Right cardiac atrium (tissue), 5 donors: Measurements from ENCODE around the gene TBC1D22A. TPM values are rescaled to one million over a fixed set of nuclear protein-coding genes. Genes with fewer than 3 reads are reported as not detected.
A peak's percentile ranks its signal among the peaks of the same experiment; 100 is the strongest.

Experiments used
- ATAC-seq, 2 donors: fragments of 200-7000 bp; cut with Tn5 transposase; one replicate each; pipeline versions ENCODE4 v1.8.0 to v1.9.1; 2020; ENCODE audit warnings: moderate library complexity in 2 of 2, mild to moderate bottlenecking in 1 of 2
- DNase-seq, 3 donors: peaks; one replicate each; pipeline ENCODE4 v3.0.0-alpha.2; 2020
- H3K27ac ChIP-seq: one replicate; pipeline ENCODE4 v1.5.1; 2013; ENCODE audit warnings: mild to moderate bottlenecking, low read length, control low read depth, moderate library complexity
- H3K27me3 ChIP-seq: one replicate; pipeline ENCODE4 v1.6.1; 2013; ENCODE audit not compliant: control insufficient read depth, insufficient read depth
- H3K4me1 ChIP-seq: one replicate; pipeline ENCODE4 v1.6.1; 2013; ENCODE audit warnings: low read length; ENCODE audit not compliant: control insufficient read depth, insufficient read depth
- H3K4me3 ChIP-seq: one replicate; pipeline ENCODE4 v1.5.1; 2013; ENCODE audit warnings: low read length, control low read depth
- H3K9me3 ChIP-seq: one replicate; pipeline ENCODE4 v1.6.1; 2013; ENCODE audit warnings: low read length; ENCODE audit not compliant: control insufficient read depth
- WGBS: extraction: QIAGEN DNeasy Blood & Tissue Kit; methylation state at CpG from one replicate; pipeline ENCODE4 v1.1.7; 2013; 5-methylcytosine and 5-hydroxymethylcytosine counted together
- intact Hi-C, 4 donors: fragments of 100-400 bp; cut with DNase I; formaldehyde crosslinking; loops; one replicate each; pipeline versions ENCODE4 v1.11.0 to v1.14.0; 2022 to 2023
- polyA plus RNA-seq: library from polyadenylated mRNA; stranded (reverse); fragments of 200-250 nt; gene quantifications from one replicate; pipeline ENCODE4 v1.2.3, GENCODE V29; 2013
- total RNA-seq, 4 donors: library from RNA; stranded (reverse); fragmentation: NEBNext Ultra II Directional; extraction: Animal tissue kit (Norgen Biotek cat#: 25700); gene quantifications; one replicate each; pipeline ENCODE4 v1.2.1, GENCODE V29; 2021
- donor health status: healthy with polysubstance abuse.
- donor health status: DM: no; HTN: yes; CAD: no.
- donor health status: DM: no; HTN: no; CAD: no.
- donor health status: DM: no; HTN: yes; CAD: no; lungs with severe emphysema.
- donor health status: DM: yes; HTN: yes; CAD: no.

TBC1D22A gene
- total and polyA plus RNA-seq, 5 donors: 12.0 to 17.3 (median 15.7) TPM

GRCh38 chr22:47001288-47001687 lies 238.8 kb downstream of the TBC1D22A start:
- DNase-seq (no peak), ATAC-seq (no peak)
- WGBS: 93% methylated on average over 9 of the region's 9 CpGs
- Histone ChIP-seq H3K9me3 (no peaks in the 10 kb centered on the region), H3K4me1 (peaks cover 5% of the 10 kb centered on the region), H3K27me3 (no peaks in the 10 kb centered on the region), H3K4me3 (no peak overlapping the region), H3K27ac (no peak overlapping the region)
- intact Hi-C loops: no loop called here

GRCh38 chr22:47002692-47003091 lies 240.2 kb downstream of the TBC1D22A start:
- ATAC-seq (no peak), DNase-seq (no peak)
- no peak overlapping the region for H3K4me3 ChIP-seq
- intact Hi-C loops: no loop called here
- 87% methylated on average over 8 of the region's 8 CpGs for WGBS
- H3K4me1 ChIP-seq: no peaks in the 10 kb centered on the region
- H3K27ac ChIP-seq: no peak overlapping the region
- H3K27me3 ChIP-seq: no peaks in the 10 kb centered on the region
- no peaks in the 10 kb centered on the region for H3K9me3 ChIP-seq

- intact Hi-C loops: no loop called here
- ATAC-seq (peak; percentile 31 to 34), DNase-seq (no peak)
- no peak overlapping the region for H3K27ac ChIP-seq
- no peak overlapping the region for H3K4me3 ChIP-seq
- H3K27me3 ChIP-seq: no peaks in the 10 kb centered on the region
- H3K9me3 ChIP-seq: no peaks in the 10 kb centered on the region
- WGBS: 82% methylated on average over 8 of the region's 8 CpGs
- H3K4me1 ChIP-seq: no peaks in the 10 kb centered on the region
Measured at GRCh38 chr22:47005506-47006408, 243.3 kb downstream of the TBC1D22A start.

GRCh38 chr22:47006433-47006832 lies 244.0 kb downstream of the TBC1D22A start:
- H3K27me3 ChIP-seq: no peaks in the 10 kb centered on the region
- intact Hi-C loops: no loop called here
- DNase-seq (no peak), ATAC-seq (no peak)
- WGBS: 88% methylated on average over 15 of the region's 15 CpGs
- H3K9me3 ChIP-seq: no peaks in the 10 kb centered on the region
- no peak overlapping the region for H3K27ac ChIP-seq
- no peak overlapping the region for H3K4me3 ChIP-seq
- H3K4me1 ChIP-seq: no peaks in the 10 kb centered on the region

- no peak for DNase-seq
- H3K4me3 ChIP-seq: no peak overlapping the region
- H3K27ac ChIP-seq: no peak overlapping the region
- no peaks in the 10 kb centered on the region for H3K9me3 ChIP-seq
- WGBS: 98% methylated on average over 5 of the region's 5 CpGs
- intact Hi-C loops: no loop called here
- no peaks in the 10 kb centered on the region for H3K27me3 ChIP-seq
- no peaks in the 10 kb centered on the region for H3K4me1 ChIP-seq
- no peak for ATAC-seq
Measured at GRCh38 chr22:47006869-47007268, 244.4 kb downstream of the TBC1D22A start.

GRCh38 chr22:47007496-47007895 lies 245.0 kb downstream of the TBC1D22A start:
- no peaks in the 10 kb centered on the region for H3K4me1 ChIP-seq
- no peaks in the 10 kb centered on the region for H3K27me3 ChIP-seq
- DNase-seq (no peak), ATAC-seq (no peak)
- no peaks in the 10 kb centered on the region for H3K9me3 ChIP-seq
- no peak overlapping the region for H3K4me3 ChIP-seq
- intact Hi-C loops: no loop called here
- no peak overlapping the region for H3K27ac ChIP-seq
- 96% methylated on average over 2 of the region's 2 CpGs for WGBS

- no peaks in the 10 kb centered on the region for H3K27me3 ChIP-seq
- ATAC-seq (no peak), DNase-seq (no peak)
- H3K27ac ChIP-seq: no peak overlapping the region
- WGBS: 97% methylated on average over 5 of the region's 5 CpGs
- H3K4me1 ChIP-seq: no peaks in the 10 kb centered on the region
- H3K9me3 ChIP-seq: no peaks in the 10 kb centered on the region
- H3K4me3 ChIP-seq: no peak overlapping the region
- intact Hi-C loops: no loop called here
Measured at GRCh38 chr22:47008208-47008885, 245.9 kb downstream of the TBC1D22A start.

- H3K4me1 ChIP-seq: no peaks in the 10 kb centered on the region
- ATAC-seq: no peak
- 95% methylated on average over 8 of the region's 8 CpGs for WGBS
- intact Hi-C loops: no loop called here
- H3K4me3 ChIP-seq: no peak overlapping the region
- no peaks in the 10 kb centered on the region for H3K9me3 ChIP-seq
- H3K27me3 ChIP-seq: no peaks in the 10 kb centered on the region
- no peak overlapping the region for H3K27ac ChIP-seq
- no peak for DNase-seq
Measured at GRCh38 chr22:47009304-47010101, 247.1 kb downstream of the TBC1D22A start.

- no peak overlapping the region for H3K27ac ChIP-seq
- 95% methylated on average over 10 of the region's 10 CpGs for WGBS
- DNase-seq: no peak
- no peak for ATAC-seq
- no peaks in the 10 kb centered on the region for H3K4me1 ChIP-seq
- H3K9me3 ChIP-seq: no peaks in the 10 kb centered on the region
- H3K27me3 ChIP-seq: no peaks in the 10 kb centered on the region
- intact Hi-C loops: no loop called here
- no peak overlapping the region for H3K4me3 ChIP-seq
Measured at GRCh38 chr22:47010211-47010610, 247.8 kb downstream of the TBC1D22A start.

GRCh38 chr22:47011131-47011858 lies 248.8 kb downstream of the TBC1D22A start:
- ATAC-seq (no peak), DNase-seq (no peak)
- intact Hi-C loops: no loop called here
- 86% methylated on average over 12 of the region's 12 CpGs for WGBS
- no peaks in the 10 kb centered on the region for H3K4me1 ChIP-seq
- no peak overlapping the region for H3K27ac ChIP-seq
- no peaks in the 10 kb centered on the region for H3K9me3 ChIP-seq
- no peak overlapping the region for H3K4me3 ChIP-seq
- H3K27me3 ChIP-seq: no peaks in the 10 kb centered on the region
